Stimulated activated CD4-positive, alpha-beta T cell treated with anti-CD3 and anti-CD28 coated beads, Interleukin-15, amount 100 ng/mL, for 1 hour (primary cell): Measurements from ENCODE around the gene FLT3.
"Not testable (repeated sequence)": the region's sequence is repeated elsewhere in the genome, so short reads cannot be mapped to it uniquely, and the experiment has no call there.

ENCODE experiments used
- DNase-seq, 2 donors: peaks; one replicate each; pipeline ENCODE4 v3.0.0-alpha.2; 2020; ENCODE audit warnings: low read depth in 1 of 2, low spot score in 1 of 2

The FLT3 gene

GRCh38 chr13:28005016-28005415, 95.4 kb downstream of the FLT3 start:
- DNase-seq = not testable (repeated sequence)

- no peak for DNase-seq
These were observed 97.3 kb downstream of the FLT3 start for GRCh38 chr13:28002886-28003698.

GRCh38 chr13:28001837-28002473, 98.4 kb downstream of the FLT3 start:
- no peak for DNase-seq

- DNase-seq = no peak
These were observed 99.3 kb downstream of the FLT3 start for GRCh38 chr13:28001049-28001448.

GRCh38 chr13:28000567-28000966, 99.8 kb downstream of the FLT3 start:
- no peak for DNase-seq

- no peak for DNase-seq
These were observed 102.4 kb downstream of the FLT3 start for GRCh38 chr13:27997904-27998522.

GRCh38 chr13:27991881-27992280, 108.5 kb downstream of the FLT3 start:
- DNase-seq = no peak

GRCh38 chr13:27988520-27988919, 111.9 kb downstream of the FLT3 start, which contains the start of gene URAD:
Gene URAD, minus strand, starts transcription at chr13:27988693. Its CDS starts 56 bp downstream, at chr13:27988637.
- no peak for DNase-seq

- no peak for DNase-seq
These were observed 114.8 kb downstream of the FLT3 start for GRCh38 chr13:27985600-27985999.

- DNase-seq = no peak
These were observed 118.0 kb downstream of the FLT3 start for GRCh38 chr13:27982361-27982760.

GRCh38 chr13:27981006-27981708, 119.2 kb downstream of the FLT3 start:
- DNase-seq = no peak

GRCh38 chr13:27980280-27980998, 119.9 kb downstream of the FLT3 start:
- no peak for DNase-seq

- no peak for DNase-seq
These were observed 120.6 kb downstream of the FLT3 start for GRCh38 chr13:27979765-27980279.

GRCh38 chr13:27979001-27979643, 121.3 kb downstream of the FLT3 start:
- DNase-seq = no peak

- DNase-seq = no peak
These were observed 121.9 kb downstream of the FLT3 start for GRCh38 chr13:27978301-27978968.

GRCh38 chr13:27977476-27978300, 122.7 kb downstream of the FLT3 start:
- DNase-seq = no peak

- no peak for DNase-seq
These were observed 123.8 kb downstream of the FLT3 start for GRCh38 chr13:27976362-27977091.
